ENCODE data around the gene OR51E1.

DNA sequence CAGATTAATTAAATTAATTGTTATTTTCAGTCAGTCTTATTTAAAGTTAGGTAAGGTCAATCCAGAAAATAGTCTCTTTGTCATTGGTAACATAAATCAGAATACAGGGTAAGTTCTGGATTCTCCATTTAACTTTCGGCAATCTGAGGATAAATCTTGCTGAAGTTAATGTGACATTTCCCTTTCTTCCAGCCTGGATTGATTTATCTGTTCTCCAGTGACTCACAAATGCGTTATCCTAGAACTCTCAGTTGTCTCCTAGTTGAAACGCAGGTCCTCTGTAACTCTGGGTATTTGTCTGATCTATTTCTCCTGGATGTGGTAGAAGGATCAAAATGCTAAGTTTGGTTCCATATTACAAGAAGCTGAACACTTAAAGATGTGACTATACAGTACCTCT, 21.0 kb downstream of the OR51E1 start:
- TF ChIP-seq, protein P1, sequence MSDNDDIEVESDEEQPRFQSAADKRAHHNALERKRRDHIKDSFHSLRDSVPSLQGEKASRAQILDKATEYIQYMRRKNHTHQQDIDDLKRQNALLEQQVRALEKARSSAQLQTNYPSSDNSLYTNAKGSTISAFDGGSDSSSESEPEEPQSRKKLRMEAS (CRISPR knock-in tag; IDR thresholded peaks at IDR 0.05) = no peak
- TF ChIP-seq HSF4 (CRISPR knock-in tag; IDR thresholded peaks at IDR 0.05; ENCODE audit: borderline replicate concordance) (no peak), TRIM24 (IDR thresholded peaks at IDR 0.05) (no peak), CCNT2 (IDR thresholded peaks at IDR 0.05; ENCODE audit: borderline replicate concordance, extremely low read depth, insufficient read length, low read depth, low read length) (no peak), EZH2 (IDR thresholded peaks at IDR 0.05; ENCODE audit: borderline replicate concordance, low read depth, low read length) (no peak), SREBF2 (CRISPR knock-in tag; IDR thresholded peaks at IDR 0.05) (no peak), ZNF780A (CRISPR knock-in tag; IDR thresholded peaks at IDR 0.05) (no peak)
- TF ChIP-seq, protein P2, sequence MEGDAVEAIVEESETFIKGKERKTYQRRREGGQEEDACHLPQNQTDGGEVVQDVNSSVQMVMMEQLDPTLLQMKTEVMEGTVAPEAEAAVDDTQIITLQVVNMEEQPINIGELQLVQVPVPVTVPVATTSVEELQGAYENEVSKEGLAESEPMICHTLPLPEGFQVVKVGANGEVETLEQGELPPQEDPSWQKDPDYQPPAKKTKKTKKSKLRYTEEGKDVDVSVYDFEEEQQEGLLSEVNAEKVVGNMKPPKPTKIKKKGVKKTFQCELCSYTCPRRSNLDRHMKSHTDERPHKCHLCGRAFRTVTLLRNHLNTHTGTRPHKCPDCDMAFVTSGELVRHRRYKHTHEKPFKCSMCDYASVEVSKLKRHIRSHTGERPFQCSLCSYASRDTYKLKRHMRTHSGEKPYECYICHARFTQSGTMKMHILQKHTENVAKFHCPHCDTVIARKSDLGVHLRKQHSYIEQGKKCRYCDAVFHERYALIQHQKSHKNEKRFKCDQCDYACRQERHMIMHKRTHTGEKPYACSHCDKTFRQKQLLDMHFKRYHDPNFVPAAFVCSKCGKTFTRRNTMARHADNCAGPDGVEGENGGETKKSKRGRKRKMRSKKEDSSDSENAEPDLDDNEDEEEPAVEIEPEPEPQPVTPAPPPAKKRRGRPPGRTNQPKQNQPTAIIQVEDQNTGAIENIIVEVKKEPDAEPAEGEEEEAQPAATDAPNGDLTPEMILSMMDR (IDR thresholded peaks at IDR 0.05 in 2 of 3, conservative IDR thresholded peaks at IDR 0.05 in 1 of 3; ENCODE audit: insufficient read depth in 2 of 3, low read depth in 1 of 3, low read length in 3 of 3) = no peak
- TF ChIP-seq, protein P3, sequence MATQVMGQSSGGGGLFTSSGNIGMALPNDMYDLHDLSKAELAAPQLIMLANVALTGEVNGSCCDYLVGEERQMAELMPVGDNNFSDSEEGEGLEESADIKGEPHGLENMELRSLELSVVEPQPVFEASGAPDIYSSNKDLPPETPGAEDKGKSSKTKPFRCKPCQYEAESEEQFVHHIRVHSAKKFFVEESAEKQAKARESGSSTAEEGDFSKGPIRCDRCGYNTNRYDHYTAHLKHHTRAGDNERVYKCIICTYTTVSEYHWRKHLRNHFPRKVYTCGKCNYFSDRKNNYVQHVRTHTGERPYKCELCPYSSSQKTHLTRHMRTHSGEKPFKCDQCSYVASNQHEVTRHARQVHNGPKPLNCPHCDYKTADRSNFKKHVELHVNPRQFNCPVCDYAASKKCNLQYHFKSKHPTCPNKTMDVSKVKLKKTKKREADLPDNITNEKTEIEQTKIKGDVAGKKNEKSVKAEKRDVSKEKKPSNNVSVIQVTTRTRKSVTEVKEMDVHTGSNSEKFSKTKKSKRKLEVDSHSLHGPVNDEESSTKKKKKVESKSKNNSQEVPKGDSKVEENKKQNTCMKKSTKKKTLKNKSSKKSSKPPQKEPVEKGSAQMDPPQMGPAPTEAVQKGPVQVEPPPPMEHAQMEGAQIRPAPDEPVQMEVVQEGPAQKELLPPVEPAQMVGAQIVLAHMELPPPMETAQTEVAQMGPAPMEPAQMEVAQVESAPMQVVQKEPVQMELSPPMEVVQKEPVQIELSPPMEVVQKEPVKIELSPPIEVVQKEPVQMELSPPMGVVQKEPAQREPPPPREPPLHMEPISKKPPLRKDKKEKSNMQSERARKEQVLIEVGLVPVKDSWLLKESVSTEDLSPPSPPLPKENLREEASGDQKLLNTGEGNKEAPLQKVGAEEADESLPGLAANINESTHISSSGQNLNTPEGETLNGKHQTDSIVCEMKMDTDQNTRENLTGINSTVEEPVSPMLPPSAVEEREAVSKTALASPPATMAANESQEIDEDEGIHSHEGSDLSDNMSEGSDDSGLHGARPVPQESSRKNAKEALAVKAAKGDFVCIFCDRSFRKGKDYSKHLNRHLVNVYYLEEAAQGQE (IDR thresholded peaks at IDR 0.05; ENCODE audit: borderline replicate concordance) = no peak
- TF ChIP-seq, protein P3 (CRISPR knock-in tag; IDR thresholded peaks at IDR 0.05; ENCODE audit: low read depth) = no peak

Data from K562 (cell line).